Bone marrow (tissue), 2 donors: ENCODE measurements around the gene MED27.

Source experiments
- DNase-seq, 2 donors: peaks; one replicate each; lab custom pipeline; 2025; lab: John Stamatoyannopoulos, UW

MED27 gene

DNA sequence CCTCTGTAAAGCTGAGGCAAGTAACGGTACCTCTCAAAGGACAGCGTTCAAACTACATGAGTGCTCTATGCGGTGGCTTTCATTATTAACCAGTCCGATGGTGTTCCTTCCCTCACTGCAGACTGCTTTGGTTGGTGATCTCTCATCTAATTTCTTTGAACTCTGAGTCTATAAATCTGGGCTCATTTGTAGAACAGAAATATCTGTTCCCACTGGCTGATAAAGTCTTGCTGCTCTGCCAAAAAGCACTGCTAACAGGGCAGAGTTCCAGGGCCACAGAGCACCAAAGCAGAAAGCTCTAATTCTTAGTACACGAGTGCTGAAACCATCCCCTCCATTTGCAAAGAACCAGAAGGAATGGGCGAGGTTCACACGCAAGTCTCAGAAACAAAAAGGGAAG is 81.9 kb downstream of the MED27 start:
- no peak for DNase-seq

DNA sequence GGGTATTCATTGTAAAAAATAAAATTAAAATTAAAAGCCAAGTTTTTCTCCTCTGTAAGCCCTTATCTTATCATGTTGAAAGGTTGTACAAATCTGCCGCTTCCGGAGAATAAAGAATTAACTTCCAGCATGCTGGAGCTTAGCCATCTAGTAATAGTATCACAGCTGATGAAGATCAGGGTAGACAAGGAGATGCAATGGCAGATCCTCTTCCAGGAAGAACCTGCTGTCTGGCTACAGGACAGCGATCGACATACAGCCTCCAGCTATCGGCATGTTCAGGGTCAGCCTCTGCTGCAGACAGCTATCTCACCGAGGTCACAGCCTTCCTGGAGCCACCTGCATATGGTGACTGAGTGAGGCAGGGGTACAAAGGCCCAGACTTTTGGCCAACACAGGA is 82.6 kb downstream of the MED27 start:
- no peak for DNase-seq

GRCh38 chr9:131995382-131995781 is 84.3 kb downstream of the MED27 start:
- DNase-seq: no peak

DNA sequence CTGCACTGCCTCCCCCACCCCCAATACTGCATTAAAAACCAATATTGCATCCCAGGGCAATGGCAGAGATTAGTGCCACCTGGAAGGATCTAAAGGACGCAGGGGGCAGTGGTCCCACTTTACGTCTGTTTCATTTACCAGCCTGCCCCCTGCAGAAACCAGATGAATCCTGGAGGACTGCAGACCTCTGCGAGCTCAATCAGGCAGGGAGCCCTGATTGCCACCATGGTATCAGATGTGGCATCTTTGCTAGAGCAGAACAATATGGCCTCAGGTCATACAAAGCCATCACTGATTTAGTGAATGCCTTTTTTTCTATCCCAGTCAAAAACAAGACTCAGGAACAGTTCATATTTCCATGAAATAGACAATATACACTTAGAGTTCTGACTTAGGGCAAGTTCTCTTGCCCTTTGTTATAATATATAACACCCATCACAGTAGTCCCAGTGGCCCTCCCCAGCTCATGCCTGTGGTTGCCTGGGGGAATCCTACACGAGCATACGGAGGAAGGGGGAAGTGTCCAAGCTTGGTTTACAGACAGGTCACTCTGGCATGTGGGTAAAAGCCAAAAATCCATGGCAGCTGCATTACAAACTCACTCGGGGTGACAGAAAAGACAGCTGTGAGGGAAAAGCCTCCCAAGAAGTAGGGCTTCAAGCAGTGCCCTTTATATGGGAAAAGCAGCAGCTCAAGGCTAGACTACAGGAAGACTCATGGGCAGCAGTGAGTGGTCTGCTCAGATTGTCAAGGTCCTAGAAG is 85.1 kb downstream of the MED27 start:
- DNase-seq: no peak

DNA sequence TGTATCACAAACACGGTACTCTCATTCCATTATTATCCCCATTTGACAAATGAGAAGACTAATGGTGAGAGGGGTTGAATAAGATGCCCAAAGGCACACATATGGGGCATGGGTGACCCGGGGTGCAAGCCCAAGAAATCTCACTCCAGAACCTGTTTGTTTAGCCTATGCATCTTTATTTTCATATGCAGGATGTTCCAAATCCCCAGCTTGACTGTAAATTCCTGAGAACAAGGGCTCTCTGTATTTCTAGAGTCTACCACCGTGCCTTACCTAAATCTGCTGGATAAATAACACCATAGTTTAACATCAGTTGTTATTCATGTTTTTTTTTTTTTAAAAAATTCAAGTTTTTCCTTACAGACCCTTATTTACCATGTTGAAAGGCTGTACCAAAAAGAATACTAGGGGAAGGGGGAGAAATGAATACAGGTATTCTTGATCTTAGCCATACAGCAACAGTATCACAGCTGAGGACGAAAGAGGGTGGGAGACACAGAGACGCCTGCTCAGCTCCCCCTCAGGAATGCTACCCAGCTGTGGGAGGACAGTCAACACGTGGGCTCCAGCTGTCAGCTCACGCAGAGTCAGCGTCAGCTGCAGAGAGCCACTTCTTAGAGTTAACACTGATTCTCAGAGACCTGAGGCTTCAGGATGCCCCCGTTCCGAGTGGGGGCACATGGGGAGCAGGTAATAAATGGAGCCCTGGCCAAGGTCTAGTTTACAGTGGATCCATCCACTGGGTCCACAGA is 86.6 kb downstream of the MED27 start:
- no peak for DNase-seq

DNA sequence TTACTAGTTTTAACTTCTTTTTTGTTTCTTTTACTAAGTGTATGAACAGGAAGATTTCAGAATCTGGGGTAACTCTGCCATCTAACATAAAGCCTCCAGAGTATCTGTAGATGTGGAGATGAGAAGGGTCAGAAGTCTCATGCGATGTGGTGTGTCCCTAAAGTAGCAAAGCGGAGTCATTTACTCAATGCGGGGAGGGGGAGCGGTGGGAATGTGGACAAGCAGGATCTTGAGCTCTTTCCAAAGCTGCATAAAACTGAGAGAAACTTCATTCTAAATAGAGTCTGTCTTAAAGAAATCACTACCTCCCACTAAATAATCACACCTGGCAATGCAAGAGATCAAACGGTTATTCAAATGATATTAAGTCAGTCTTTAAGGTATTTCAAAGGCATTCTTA is 92.4 kb downstream of the MED27 start:
- DNase-seq: no peak

DNA sequence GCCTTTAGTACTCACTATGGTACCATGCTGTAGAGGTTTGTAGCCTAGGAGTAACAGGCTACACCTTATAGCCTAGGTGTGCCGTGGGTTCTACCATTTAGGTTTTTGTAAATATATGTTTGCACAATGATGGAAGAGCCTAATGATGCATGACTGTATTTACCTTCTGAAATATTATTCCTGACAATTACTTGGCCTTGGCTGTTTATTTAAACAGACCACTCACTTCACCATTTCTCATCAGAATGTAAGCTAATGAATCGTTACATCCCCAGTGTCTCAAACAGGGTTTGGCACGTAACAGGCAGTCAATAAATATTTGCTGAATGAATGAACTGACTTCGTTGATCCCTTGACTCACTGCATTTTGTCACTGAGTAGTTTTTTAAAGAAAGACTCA is 93.1 kb downstream of the MED27 start:
- DNase-seq: no peak

GRCh38 chr9:131986089-131986488 is 93.6 kb downstream of the MED27 start:
- DNase-seq: no peak

- DNase-seq: no peak
Observed at GRCh38 chr9:131984564-131984963, 95.1 kb downstream of the MED27 start.

GRCh38 chr9:131982671-131983239 is 96.9 kb downstream of the MED27 start:
- no peak for DNase-seq

DNA sequence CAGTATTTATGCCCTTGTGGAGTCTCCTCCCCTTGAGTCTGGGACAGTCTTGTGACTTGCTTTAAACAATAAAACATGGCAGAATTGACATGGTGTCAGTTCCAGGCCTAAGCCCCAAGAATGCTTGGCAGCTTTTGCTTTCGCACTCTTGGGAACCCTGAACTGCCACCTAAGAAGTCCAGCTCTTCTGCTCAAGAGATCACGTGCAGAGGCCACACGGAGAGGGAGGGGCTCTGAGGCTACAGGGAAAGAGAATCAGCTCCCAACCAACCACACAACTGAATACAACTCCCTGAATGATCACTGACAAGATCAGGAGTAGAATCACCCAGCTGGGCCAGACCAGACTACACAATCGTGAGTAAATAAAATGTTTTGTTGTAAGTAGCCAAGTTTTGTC is 97.6 kb downstream of the MED27 start:
- no peak for DNase-seq

DNA sequence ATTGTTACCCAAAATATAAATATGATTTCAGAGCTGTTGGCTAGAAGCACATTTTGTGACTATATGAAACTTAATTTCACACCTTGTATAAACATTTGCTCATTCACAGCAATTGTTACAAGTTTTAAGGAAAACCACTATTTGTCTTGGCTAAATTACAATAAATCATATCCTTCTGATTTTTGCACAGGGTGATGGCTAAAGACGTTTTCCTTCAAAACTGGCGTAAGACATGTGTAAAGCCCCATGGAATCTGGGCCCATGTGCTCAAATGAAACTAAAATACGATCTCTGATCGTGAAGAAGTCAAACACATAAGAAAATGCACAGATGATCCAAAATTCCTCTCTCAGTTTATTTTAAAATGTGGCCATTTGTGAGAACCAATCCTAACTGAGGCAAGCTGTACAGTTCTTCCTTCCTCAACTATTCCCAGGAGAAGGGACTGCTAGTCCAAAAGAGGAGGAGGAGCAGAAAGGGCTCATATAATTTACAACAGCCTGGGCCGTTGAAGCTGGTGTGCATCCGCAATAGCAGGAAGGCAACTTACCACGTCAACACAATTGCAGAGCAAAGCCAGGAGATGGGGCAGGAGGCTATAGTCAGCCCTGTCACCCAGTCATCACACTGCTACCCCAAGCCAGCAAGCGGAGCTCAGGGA is 98.4 kb downstream of the MED27 start:
- no peak for DNase-seq

DNA sequence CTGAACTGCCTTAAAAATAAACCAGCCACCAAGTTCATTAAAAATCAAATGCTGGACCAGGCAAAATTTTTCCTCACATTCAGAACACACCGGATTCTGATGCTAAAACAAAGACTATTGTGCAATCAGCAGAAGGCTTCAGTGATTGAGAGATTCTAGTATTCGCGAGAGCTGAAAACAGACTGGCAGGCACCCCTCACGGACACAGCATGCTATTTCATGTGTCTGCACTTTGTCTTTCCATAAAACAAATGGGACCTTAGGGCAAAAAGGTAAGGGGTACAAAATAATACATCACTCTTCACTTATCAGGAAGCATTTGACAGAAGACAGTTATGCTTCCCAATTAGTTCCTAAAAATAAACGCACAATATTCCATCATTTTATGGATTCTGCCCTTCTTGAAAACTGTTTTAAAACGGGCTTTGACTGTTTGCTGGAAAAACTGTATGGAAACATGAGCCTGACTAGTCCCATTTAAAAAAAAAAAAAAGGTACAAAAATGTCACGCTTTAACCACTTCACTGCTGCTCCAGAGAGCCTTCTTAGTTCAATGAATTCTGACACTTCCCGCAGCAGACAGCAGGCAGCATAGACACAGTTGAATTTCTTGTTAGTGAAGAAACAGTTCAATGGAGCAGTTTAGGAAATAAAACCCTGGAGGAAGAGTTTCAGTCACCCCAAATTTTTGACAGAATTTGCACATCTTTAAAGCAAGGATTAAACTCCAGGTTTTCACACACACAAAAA is 99.2 kb downstream of the MED27 start:
- no peak for DNase-seq

- peak in 1 of 2 donors; percentile 0 for DNase-seq
Observed at GRCh38 chr9:131977109-131977838, 102.4 kb downstream of the MED27 start.

DNA sequence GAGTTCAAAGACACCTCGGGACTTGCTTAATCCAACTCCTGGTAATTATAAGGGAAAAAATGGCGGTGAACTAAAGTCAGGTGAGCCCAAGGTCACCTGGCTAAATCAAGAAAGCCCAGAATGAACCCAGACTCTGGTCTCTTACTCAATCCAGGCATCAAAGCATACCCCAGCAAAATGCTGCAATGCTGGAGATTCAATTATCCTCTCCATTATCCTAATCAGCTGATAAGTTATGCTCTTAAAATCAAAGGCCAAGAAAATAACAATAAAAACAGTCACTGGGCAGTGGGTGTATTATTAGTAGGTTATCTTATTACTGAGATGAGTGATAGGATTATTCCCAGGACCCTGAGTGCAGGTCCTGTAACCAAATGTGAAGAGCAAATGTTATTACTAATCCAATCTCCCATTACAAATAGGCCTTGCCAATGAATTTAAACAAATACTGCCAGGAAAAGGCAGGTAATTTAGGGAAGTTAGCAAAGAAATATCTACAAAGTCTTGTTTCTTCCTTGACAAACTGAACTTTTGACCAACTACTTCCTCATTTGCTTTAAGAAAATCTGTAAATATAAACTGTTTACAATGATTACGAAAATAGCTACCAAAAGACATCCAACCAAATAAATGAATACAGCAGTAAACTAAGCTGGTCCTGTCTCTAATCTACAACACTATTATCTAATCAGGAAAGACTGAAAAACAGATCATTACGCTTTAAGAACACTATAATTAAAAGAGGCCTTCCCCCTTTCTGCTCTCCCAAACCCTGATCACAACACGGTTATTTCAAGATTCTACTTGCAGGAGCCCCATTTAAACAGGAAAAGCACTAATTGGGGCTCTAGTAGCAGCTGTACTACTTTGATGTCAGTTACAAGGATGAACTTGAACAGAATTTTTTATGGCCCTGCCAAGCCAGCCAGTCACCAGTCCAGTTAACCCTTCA is 103.2 kb downstream of the MED27 start:
- DNase-seq: no peak

GRCh38 chr9:131972889-131973288 is 106.8 kb downstream of the MED27 start:
- no peak for DNase-seq

DNA sequence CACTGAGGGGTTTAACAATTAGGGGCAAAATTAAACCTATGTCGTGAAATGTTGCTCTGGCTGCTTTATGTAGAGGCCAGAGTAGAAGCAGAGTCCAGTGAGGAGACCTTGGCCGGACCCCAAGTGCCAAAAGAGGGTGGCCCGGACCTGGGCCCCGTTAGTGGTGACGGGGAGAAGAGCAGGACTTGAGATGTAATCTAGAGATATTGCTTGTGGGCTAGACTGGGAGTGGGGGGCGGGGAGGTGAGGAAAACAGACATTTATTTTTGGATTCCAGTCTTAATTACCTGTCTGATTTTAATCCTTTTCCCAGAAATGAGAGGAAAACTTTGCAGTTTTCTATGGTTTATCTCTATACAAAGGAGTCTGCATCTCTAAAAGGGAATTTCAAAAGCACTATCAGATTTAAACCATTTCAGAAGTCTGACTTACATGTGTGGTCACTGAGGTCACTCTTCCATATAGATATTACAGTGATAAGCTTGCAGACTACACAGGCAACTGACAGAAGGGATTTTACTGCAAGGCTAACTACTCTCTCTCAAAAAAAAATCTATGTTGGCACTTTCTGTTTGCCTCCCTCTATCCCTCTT is 108.1 kb downstream of the MED27 start:
- no peak for DNase-seq

- DNase-seq: no peak
Observed at GRCh38 chr9:131969469-131969989, 110.1 kb downstream of the MED27 start.

GRCh38 chr9:131968632-131969031 is 111.0 kb downstream of the MED27 start:
- no peak for DNase-seq
